GM18511 (cell line): ENCODE measurements around the gene IL22RA2.

ENCODE experiments used
- ATAC-seq: cut with Tn5 transposase; IDR thresholded peaks from one replicate; pipeline ENCODE4 v1.9.1; 2021; ENCODE audit warnings: mild to moderate bottlenecking, moderate library complexity; ENCODE audit not compliant: unreplicated experiment

The IL22RA2 gene

DNA sequence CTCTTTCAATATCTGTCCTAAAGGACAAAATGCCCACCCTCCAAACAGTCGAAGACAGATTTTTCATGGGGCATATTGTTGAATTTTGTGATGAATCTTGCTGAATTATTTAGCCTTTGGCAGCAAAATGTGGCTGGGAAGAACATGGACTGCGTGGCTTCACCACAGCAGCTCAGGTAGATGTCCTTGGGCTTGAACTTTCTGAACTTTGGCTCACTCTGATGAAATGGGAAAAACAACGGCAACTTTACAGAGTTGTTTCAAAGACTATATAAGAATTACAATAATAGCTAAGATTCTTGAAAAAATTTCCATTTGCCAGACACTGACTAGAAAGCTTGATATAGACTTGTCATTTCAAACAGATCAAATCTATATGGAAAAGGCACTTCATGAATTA, 75.9 kb downstream of the IL22RA2 start:
- ATAC-seq, result no peak

DNA sequence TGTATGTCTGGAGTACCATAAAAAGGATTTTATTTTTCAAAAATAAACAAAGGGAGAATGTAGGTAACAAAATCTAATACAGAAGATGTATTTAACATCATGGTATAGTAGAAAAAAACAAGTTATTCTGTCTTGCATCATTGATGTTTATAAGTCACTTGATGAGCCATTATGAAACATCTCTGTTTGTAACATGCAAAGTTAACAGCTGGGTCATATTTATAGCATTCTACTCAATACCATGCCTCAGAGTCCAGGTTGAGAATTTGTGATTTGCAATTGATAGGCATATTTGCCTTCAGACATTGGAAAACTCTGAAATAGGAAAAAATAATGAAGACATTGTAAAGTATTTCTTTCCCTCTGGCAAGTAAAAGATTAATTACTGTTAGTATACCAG, 76.4 kb downstream of the IL22RA2 start:
- peak; percentile 36 for ATAC-seq

DNA sequence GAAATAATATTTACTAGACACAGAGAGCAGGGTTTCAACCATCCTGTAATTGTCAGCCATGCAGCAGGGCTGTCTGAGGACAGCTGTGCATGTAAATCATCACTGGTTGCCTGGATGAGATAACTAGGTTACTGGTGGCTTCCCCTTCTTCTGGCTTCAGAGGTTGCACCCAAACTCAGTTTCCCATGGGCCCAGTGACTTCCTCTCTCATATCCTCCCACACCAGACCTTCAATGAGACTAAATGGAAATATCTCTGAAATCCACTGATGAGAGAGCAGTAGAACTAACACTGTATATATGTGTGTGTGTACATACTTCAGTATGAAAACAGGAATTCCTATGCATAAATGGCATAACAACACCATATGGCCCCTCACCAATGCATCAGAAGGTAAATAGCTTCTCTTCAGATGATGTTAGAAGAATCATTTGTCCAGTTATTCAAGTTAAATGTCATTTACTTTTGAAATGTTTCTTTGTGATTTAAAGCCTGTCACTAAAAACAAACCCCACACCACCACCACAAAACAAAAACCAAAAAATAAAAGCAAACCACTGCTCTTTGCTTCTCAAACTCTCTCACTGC, 77.7 kb downstream of the IL22RA2 start:
- ATAC-seq, result peak; percentile 66

DNA sequence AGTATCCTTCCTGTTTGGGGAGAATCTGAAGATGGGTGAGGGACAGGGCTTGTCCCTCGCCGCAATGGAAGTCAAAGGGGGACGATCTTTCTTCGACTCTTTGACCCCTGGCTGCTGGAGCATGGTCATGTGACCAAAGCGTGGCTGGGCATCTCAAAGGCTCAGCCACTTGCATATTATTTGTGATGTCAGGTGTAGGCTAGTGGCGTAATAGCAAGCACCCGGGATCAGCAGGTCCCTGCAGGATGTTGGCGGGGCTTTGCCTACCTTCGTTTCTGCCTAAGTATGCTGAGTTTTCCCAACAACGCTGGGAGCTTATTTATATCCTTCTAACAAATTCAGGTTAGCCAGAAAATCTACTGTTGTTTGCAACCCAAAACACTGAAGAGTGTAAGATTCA, 78.4 kb downstream of the IL22RA2 start:
- no peak for ATAC-seq

DNA sequence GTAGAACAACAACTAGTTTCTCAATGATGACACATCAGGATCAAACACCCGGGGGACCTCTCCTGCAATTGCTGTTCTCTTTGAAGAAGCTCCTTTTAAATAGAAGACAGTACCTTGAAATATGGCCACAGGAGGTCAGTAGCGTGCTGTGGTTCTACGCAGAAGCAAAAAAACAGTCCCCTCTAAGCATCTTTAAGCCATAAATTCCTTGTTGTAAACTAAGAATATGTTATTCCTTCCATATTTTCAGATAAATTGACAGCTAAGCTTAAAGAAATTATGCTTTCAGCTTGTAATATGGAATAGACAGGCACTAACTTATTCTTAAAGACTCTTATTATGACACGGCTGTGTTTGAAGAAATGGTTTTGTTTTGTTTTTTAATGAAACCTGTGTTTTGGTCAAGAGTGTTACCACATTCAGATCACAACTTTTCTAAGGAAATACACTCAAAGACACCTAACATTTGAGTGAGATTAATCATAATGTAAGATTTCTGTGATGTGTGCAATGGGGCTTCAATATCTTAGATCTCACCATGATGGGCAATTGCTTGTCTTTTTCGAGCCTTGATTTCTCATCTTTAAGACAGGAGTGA, 78.9 kb downstream of the IL22RA2 start:
- ATAC-seq, result peak; percentile 37
